CD4-positive, alpha-beta T cell treated with Interleukin-17A for 1 hour (primary cell): ENCODE measurements around the gene APH1B.

ENCODE experiments used
- DNase-seq: peaks from one replicate; pipeline ENCODE4 v3.0.0-alpha.2; 2020

Gene APH1B

GRCh38 chr15:63357731-63358130 lies 80.3 kb downstream of the APH1B start:
- DNase-seq, result no peak

- DNase-seq, result no peak
Observed at GRCh38 chr15:63358241-63359029, 81.0 kb downstream of the APH1B start.
